IMR-90 (cell line): Measurements from ENCODE around the gene GAS7. TPM values are rescaled to one million over a fixed set of nuclear protein-coding genes. Genes with fewer than 3 reads are reported as not detected.

Source experiments
- ATAC-seq: fragments of 200-7000 bp; cut with Tn5 transposase; 2 replicates; pipeline ENCODE4 v1.9.1; 2020; ENCODE audit warnings: low read depth, mild to moderate bottlenecking, moderate library complexity
- BruUV-seq: library from RNA; stranded (reverse); fragments of 400-500 nt; replicated peaks from 2 replicates; lab custom pipeline; 2021; lab: Mats Ljungman, UMichigan
- CTCF ChIA-PET: fragments of 300-600 bp; formaldehyde crosslinking; extraction: SDS; loops from one replicate; lab custom pipeline; 2021; ENCODE audit warnings: antibody characterized with exemption; lab: Yijun Ruan, JAX
- POLR2A ChIA-PET: fragments of 300-600 bp; sonication (Branson Sonifier 250); formaldehyde crosslinking; loops from one replicate; lab custom pipeline; 2022; ENCODE audit warnings: antibody characterized with exemption; ENCODE audit not compliant: unreplicated experiment; lab: Charles Lee
- DNase-seq: peaks from one replicate; pipeline ENCODE4 v3.0.0; 2013
- H2AFZ ChIP-seq: replicated peaks from 2 replicates; pipeline ENCODE3; 2013; ENCODE audit warnings: low read length, mild to moderate bottlenecking; ENCODE audit not compliant: poor library complexity
- H2AK5ac ChIP-seq: 2 replicates; pipeline ENCODE4 v1.6.1; 2013; ENCODE audit warnings: low read depth, low read length, inconsistent platforms
- H2AK9ac ChIP-seq: replicated peaks from 2 replicates; pipeline ENCODE3; 2013; ENCODE audit warnings: mild to moderate bottlenecking, low read depth, low read length, moderate library complexity; ENCODE audit not compliant: poor library complexity
- H2BK120ac ChIP-seq: 2 replicates; pipeline ENCODE4 v1.6.1; 2013; ENCODE audit warnings: low read depth, low read length, inconsistent platforms
- H2BK15ac ChIP-seq: 3 replicates; pipeline ENCODE4 v1.6.1; 2013; ENCODE audit warnings: low read depth, low read length, inconsistent platforms
- H2BK20ac ChIP-seq: 2 replicates; pipeline ENCODE4 v1.6.1; 2013; ENCODE audit warnings: low read depth, mild to moderate bottlenecking, inconsistent platforms, low read length, moderate library complexity
- H2BK5ac ChIP-seq: 2 replicates; pipeline ENCODE4 v1.6.1; 2013; ENCODE audit warnings: mild to moderate bottlenecking, low read depth, low read length, inconsistent platforms; ENCODE audit not compliant: poor library complexity, severe bottlenecking
- H3K14ac ChIP-seq: replicated peaks from 2 replicates; pipeline ENCODE4 v1.6.1; 2013; ENCODE audit warnings: low read depth, low read length, inconsistent platforms
- H3K18ac ChIP-seq: 2 replicates; pipeline ENCODE4 v1.6.1; 2013; ENCODE audit warnings: low read depth, low read length, control low read depth
- H3K23ac ChIP-seq: 2 replicates; pipeline ENCODE4 v1.6.1; 2013; ENCODE audit warnings: low read depth, low read length, inconsistent platforms
- H3K27ac ChIP-seq: 2 replicates; pipeline ENCODE4 v1.5.1; 2013; ENCODE audit warnings: mild to moderate bottlenecking, control low read depth, low read length; ENCODE audit not compliant: insufficient read depth
- H3K27me3 ChIP-seq: 2 replicates; pipeline ENCODE4 v1.6.1; 2013; ENCODE audit warnings: low read length; ENCODE audit not compliant: control insufficient read depth, insufficient read depth
- H3K36me3 ChIP-seq: 2 replicates; pipeline ENCODE4 v1.6.1; 2013; ENCODE audit warnings: low read length, mixed read lengths; ENCODE audit not compliant: control insufficient read depth, insufficient read depth
- H3K4ac ChIP-seq: 2 replicates; pipeline ENCODE4 v1.6.1; 2013; ENCODE audit warnings: low read depth, low read length, inconsistent platforms
- H3K4me1 ChIP-seq: 2 replicates; pipeline ENCODE4 v1.6.1; 2013; ENCODE audit warnings: low read length, mixed read lengths; ENCODE audit not compliant: control insufficient read depth, insufficient read depth
- H3K4me2 ChIP-seq: 2 replicates; pipeline ENCODE4 v1.6.1; 2013; ENCODE audit warnings: low read depth, mild to moderate bottlenecking, control low read depth, low read length, moderate library complexity
- H3K4me3 ChIP-seq: 2 replicates; pipeline ENCODE4 v1.5.1; 2013; ENCODE audit warnings: low read depth, mild to moderate bottlenecking, control low read depth, low read length, moderate library complexity; ENCODE audit not compliant: insufficient read depth
- H3K56ac ChIP-seq: 2 replicates; pipeline ENCODE4 v1.6.1; 2013; ENCODE audit warnings: low read length, inconsistent platforms; ENCODE audit not compliant: insufficient read depth; ENCODE audit errors: extremely low read depth
- H3K79me1 ChIP-seq, 2 experiments: 2 replicates each; pipeline ENCODE4 v1.6.1; 2013; ENCODE audit warnings: low read length in 2 of 2, inconsistent platforms in 1 of 2, low read depth in 1 of 2
- H3K9ac ChIP-seq: 2 replicates; pipeline ENCODE4 v1.6.1; 2013; ENCODE audit warnings: low read depth, low read length, control low read depth
- H3K9me1 ChIP-seq: 2 replicates; pipeline ENCODE4 v1.6.1; 2013; ENCODE audit warnings: low read length, inconsistent platforms; ENCODE audit not compliant: insufficient read depth
- H3K9me3 ChIP-seq: 2 replicates; pipeline ENCODE4 v1.6.1; 2013; ENCODE audit warnings: low read length; ENCODE audit not compliant: control insufficient read depth, insufficient read depth
- H4K20me1 ChIP-seq: 2 replicates; pipeline ENCODE4 v1.6.1; 2013; ENCODE audit warnings: low read length, inconsistent platforms; ENCODE audit not compliant: insufficient read depth
- H4K5ac ChIP-seq: 2 replicates; pipeline ENCODE4 v1.6.1; 2013; ENCODE audit warnings: mild to moderate bottlenecking, low read depth, low read length, control low read depth
- H4K8ac ChIP-seq, 2 experiments: 2 replicates each; pipeline ENCODE4 v1.6.1; 2013; ENCODE audit warnings: low read depth in 2 of 2, low read length in 2 of 2, control low read depth in 1 of 2, inconsistent platforms in 1 of 2
- H4K91ac ChIP-seq: 2 replicates; pipeline ENCODE4 v1.6.1; 2013; ENCODE audit warnings: low read depth, low read length, inconsistent platforms; ENCODE audit not compliant: insufficient read depth
- CEBPB ChIP-seq: IDR thresholded peaks from 2 replicates; pipeline ENCODE4 v1.6.1; 2012; ENCODE audit warnings: low read depth, low read length, improper control_type of control experiment
- CHD1 ChIP-seq: IDR thresholded peaks from 2 replicates; pipeline ENCODE4 v1.6.1; 2012; ENCODE audit warnings: low read depth, low read length, improper control_type of control experiment
- CTCF ChIP-seq: conservative IDR thresholded peaks from 2 replicates; pipeline ENCODE4 v1.5.1; 2012; ENCODE audit warnings: mild to moderate bottlenecking, low read depth, low read length, improper control_type of control experiment
- MAFK ChIP-seq: IDR thresholded peaks from 2 replicates; pipeline ENCODE4 v1.6.1; 2012; ENCODE audit warnings: low read depth, low read length, improper control_type of control experiment
- MAZ ChIP-seq: IDR thresholded peaks from 2 replicates; pipeline ENCODE4 v1.6.1; 2012; ENCODE audit warnings: low read depth, mild to moderate bottlenecking, low read length, improper control_type of control experiment, moderate library complexity, borderline replicate concordance
- NFE2L2 ChIP-seq: fragments of 150-350 bp; IDR thresholded peaks from 2 replicates; pipeline ENCODE4 v1.6.1; 2016; ENCODE audit warnings: low read depth, mild to moderate bottlenecking, low read length
- POLR2A ChIP-seq: IDR thresholded peaks from 2 replicates; pipeline ENCODE4 v1.6.1; 2012; ENCODE audit warnings: mild to moderate bottlenecking, low read depth, low read length
- RAD21 ChIP-seq: IDR thresholded peaks from 2 replicates; pipeline ENCODE4 v1.6.1; 2012; ENCODE audit warnings: low read length, improper control_type of control experiment
- RCOR1 ChIP-seq: IDR thresholded peaks from 2 replicates; pipeline ENCODE4 v1.6.1; 2012; ENCODE audit warnings: mild to moderate bottlenecking, low read length, improper control_type of control experiment; ENCODE audit not compliant: insufficient replicate concordance
- RFX5 ChIP-seq: IDR thresholded peaks from 2 replicates; pipeline ENCODE4 v1.8.0; 2012; ENCODE audit warnings: low read depth, mild to moderate bottlenecking, low read length, moderate library complexity
- SMC3 ChIP-seq: fragments of 150-350 bp; IDR thresholded peaks from 2 replicates; pipeline ENCODE4 v1.6.1; 2016; ENCODE audit warnings: low read depth, mild to moderate bottlenecking, antibody characterized with exemption, low read length, moderate library complexity
- WGBS, 2 experiments: methylation state at CpG; one replicate each; pipeline versions ENCODE4 v1.1.5 to v1.1.7; 2013; ENCODE audit warnings: missing lambda C conversion rate in 2 of 2; ENCODE audit not compliant: insufficient read length in 1 of 2; ENCODE audit errors: extremely low coverage in 2 of 2; 5-methylcytosine and 5-hydroxymethylcytosine counted together
- dilution Hi-C: fragments of 300-500 bp; cut with HindIII; formaldehyde crosslinking; loops from one replicate; pipeline ENCODE4 v1.14.3; 2018; ENCODE audit warnings: low sequenced_read_pairs; ENCODE audit not compliant: unreplicated experiment
- in situ Hi-C: fragments of 300-500 bp; cut with MboI; formaldehyde crosslinking; loops from 3 replicates; pipeline ENCODE4 v1.14.3; 2019; ENCODE audit warnings: low sequenced_read_pairs, inconsistent platforms, mixed read lengths
- intact Hi-C: fragments of 100-400 bp; cut with micrococcal nuclease; formaldehyde crosslinking; loops from 2 replicates; pipeline ENCODE4 v1.10.0; 2022
- polyA plus RNA-seq, 3 experiments: library from polyadenylated mRNA; depleted of rRNA; stranded (reverse); fragments of >200 nt; gene quantifications; 2 replicates each; pipeline ENCODE4 v1.2.3, GENCODE V29; 2012; ENCODE audit warnings: low replicate concordance in 1 of 3
- total RNA-seq: library from RNA; depleted of rRNA; stranded (reverse); fragments of >200 nt; gene quantifications from 2 replicates; pipeline ENCODE4 v1.2.3, GENCODE V29; 2012
- TF ChIP-seq, protein P1 (sequence below): fragments of 150-350 bp; IDR thresholded peaks from 2 replicates; pipeline ENCODE4 v1.6.1; 2017; ENCODE audit warnings: mild to moderate bottlenecking, antibody characterized with exemption, low read length, low read depth
- TF ChIP-seq, protein P2 (sequence below): fragments of 150-350 bp; IDR thresholded peaks from 2 replicates; pipeline ENCODE4 v1.6.1; 2016; ENCODE audit warnings: low read depth, mild to moderate bottlenecking, low read length, moderate library complexity, borderline replicate concordance

Gene GAS7
- total and polyA plus RNA-seq, 2 of the 4 experiments (the other 2 are of a cell fraction) = 4.6 to 5.0 TPM

- Histone ChIP-seq H4K91ac (no peak overlapping the region), H3K23ac (no peak overlapping the region), H4K8ac (no peak overlapping the region), H3K27ac (no peak overlapping the region), H2BK20ac (no peak overlapping the region), H2AK9ac (no peak overlapping the region), H3K14ac (no peak overlapping the region), H3K18ac (no peak overlapping the region), H2AFZ (no peak overlapping the region), H3K9ac (no peak overlapping the region), H3K56ac (no peak overlapping the region), H3K9me1 (no peaks in the 10 kb centered on the region), H3K4me1 (peaks cover 2% of the 10 kb centered on the region; the same call in 1 of the 2 replicates), H3K36me3 (no peaks in the 10 kb centered on the region), H3K4ac (no peak overlapping the region), H3K4me3 (no peak overlapping the region), H4K5ac (no peak overlapping the region), H3K9me3 (no peaks in the 10 kb centered on the region), H4K20me1 (no peaks in the 10 kb centered on the region), H2BK15ac (no peak overlapping the region), H3K4me2 (no peak overlapping the region), H2BK120ac (no peak overlapping the region), H2BK5ac (no peak overlapping the region), H3K79me1 (no peaks in the 10 kb centered on the region), H3K27me3 (no peaks in the 10 kb centered on the region), H2AK5ac (no peak overlapping the region)
- dilution Hi-C loops (no loop called here), intact Hi-C loops (no loop called here), in situ Hi-C loops (no loop called here)
- BruUV-seq = no TSS peak
- ChIA-PET CTCF (no interaction called here), POLR2A (no interaction called here)
- WGBS, 2 experiments = no CpG with 5 or more reads among the region's 7 CpGs
- no peak for ATAC-seq
- DNase-seq = no peak
- TF ChIP-seq SMC3 (no peak), RFX5 (no peak), MAFK (no peak), MAZ (no peak), CTCF (no peak), CEBPB (no peak), CHD1 (no peak), NFE2L2 (no peak), RAD21 (no peak), POLR2A (no peak), RCOR1 (no peak)
- TF ChIP-seq, protein P1, sequence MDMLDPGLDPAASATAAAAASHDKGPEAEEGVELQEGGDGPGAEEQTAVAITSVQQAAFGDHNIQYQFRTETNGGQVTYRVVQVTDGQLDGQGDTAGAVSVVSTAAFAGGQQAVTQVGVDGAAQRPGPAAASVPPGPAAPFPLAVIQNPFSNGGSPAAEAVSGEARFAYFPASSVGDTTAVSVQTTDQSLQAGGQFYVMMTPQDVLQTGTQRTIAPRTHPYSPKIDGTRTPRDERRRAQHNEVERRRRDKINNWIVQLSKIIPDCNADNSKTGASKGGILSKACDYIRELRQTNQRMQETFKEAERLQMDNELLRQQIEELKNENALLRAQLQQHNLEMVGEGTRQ = no peak
- TF ChIP-seq, protein P2, sequence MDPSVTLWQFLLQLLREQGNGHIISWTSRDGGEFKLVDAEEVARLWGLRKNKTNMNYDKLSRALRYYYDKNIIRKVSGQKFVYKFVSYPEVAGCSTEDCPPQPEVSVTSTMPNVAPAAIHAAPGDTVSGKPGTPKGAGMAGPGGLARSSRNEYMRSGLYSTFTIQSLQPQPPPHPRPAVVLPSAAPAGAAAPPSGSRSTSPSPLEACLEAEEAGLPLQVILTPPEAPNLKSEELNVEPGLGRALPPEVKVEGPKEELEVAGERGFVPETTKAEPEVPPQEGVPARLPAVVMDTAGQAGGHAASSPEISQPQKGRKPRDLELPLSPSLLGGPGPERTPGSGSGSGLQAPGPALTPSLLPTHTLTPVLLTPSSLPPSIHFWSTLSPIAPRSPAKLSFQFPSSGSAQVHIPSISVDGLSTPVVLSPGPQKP = no peak
These were observed 169.3 kb downstream of the GAS7 start for GRCh38 chr17:10029129-10029528.
